ENCODE measurements around the gene SPATA7. TPM values are rescaled to one million over a fixed set of nuclear protein-coding genes. Genes with fewer than 3 reads are reported as not detected.

Gene SPATA7
- total and polyA plus RNA-seq, 2 experiments from 2014 or later = 16.5 to 17.8 TPM

DNA sequence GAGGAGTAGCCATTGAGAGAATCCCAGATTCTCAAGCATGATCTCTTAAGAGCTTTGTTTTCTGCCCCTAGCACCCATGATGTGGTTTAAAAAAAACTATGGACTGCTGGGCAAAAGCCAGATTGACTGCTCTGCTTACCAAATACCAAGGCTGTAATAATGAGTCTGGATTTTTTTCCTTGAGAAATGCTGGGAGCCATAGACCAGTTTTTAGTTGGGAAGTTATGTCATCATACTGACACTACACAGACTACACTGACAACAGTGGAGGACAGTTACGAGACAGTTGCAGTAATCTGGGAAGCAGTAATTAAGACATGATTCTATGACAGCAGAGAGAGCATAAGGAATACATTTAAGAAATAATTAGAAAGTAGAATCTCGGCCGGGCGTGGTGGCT lies 35.8 kb downstream of the SPATA7 start (continued):
- TF ChIP-seq STAT1 (IDR thresholded peaks at IDR 0.05; ENCODE audit: unreplicated experiment) (no peak), ZNF331 (CRISPR knock-in tag; IDR thresholded peaks at IDR 0.05; ENCODE audit: low read depth) (no peak), ZNF114 (CRISPR knock-in tag; IDR thresholded peaks at IDR 0.05) (no peak), EZH2 (IDR thresholded peaks at IDR 0.05; ENCODE audit: low read depth, unreplicated experiment) (no peak), JUNB (IDR thresholded peaks at IDR 0.05; ENCODE audit: unreplicated experiment) (no peak), POLR2AphosphoS5 (IDR thresholded peaks at IDR 0.05; ENCODE audit: low read depth) (no peak)
- TF ChIP-seq, protein P1, sequence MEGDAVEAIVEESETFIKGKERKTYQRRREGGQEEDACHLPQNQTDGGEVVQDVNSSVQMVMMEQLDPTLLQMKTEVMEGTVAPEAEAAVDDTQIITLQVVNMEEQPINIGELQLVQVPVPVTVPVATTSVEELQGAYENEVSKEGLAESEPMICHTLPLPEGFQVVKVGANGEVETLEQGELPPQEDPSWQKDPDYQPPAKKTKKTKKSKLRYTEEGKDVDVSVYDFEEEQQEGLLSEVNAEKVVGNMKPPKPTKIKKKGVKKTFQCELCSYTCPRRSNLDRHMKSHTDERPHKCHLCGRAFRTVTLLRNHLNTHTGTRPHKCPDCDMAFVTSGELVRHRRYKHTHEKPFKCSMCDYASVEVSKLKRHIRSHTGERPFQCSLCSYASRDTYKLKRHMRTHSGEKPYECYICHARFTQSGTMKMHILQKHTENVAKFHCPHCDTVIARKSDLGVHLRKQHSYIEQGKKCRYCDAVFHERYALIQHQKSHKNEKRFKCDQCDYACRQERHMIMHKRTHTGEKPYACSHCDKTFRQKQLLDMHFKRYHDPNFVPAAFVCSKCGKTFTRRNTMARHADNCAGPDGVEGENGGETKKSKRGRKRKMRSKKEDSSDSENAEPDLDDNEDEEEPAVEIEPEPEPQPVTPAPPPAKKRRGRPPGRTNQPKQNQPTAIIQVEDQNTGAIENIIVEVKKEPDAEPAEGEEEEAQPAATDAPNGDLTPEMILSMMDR (conservative IDR thresholded peaks at IDR 0.05; ENCODE audit: low read depth in 2 of 2) = no peak
- TF ChIP-seq, protein P2, sequence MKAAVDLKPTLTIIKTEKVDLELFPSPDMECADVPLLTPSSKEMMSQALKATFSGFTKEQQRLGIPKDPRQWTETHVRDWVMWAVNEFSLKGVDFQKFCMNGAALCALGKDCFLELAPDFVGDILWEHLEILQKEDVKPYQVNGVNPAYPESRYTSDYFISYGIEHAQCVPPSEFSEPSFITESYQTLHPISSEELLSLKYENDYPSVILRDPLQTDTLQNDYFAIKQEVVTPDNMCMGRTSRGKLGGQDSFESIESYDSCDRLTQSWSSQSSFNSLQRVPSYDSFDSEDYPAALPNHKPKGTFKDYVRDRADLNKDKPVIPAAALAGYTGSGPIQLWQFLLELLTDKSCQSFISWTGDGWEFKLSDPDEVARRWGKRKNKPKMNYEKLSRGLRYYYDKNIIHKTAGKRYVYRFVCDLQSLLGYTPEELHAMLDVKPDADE (IDR thresholded peaks at IDR 0.05) = no peak
- TF ChIP-seq, protein P3, sequence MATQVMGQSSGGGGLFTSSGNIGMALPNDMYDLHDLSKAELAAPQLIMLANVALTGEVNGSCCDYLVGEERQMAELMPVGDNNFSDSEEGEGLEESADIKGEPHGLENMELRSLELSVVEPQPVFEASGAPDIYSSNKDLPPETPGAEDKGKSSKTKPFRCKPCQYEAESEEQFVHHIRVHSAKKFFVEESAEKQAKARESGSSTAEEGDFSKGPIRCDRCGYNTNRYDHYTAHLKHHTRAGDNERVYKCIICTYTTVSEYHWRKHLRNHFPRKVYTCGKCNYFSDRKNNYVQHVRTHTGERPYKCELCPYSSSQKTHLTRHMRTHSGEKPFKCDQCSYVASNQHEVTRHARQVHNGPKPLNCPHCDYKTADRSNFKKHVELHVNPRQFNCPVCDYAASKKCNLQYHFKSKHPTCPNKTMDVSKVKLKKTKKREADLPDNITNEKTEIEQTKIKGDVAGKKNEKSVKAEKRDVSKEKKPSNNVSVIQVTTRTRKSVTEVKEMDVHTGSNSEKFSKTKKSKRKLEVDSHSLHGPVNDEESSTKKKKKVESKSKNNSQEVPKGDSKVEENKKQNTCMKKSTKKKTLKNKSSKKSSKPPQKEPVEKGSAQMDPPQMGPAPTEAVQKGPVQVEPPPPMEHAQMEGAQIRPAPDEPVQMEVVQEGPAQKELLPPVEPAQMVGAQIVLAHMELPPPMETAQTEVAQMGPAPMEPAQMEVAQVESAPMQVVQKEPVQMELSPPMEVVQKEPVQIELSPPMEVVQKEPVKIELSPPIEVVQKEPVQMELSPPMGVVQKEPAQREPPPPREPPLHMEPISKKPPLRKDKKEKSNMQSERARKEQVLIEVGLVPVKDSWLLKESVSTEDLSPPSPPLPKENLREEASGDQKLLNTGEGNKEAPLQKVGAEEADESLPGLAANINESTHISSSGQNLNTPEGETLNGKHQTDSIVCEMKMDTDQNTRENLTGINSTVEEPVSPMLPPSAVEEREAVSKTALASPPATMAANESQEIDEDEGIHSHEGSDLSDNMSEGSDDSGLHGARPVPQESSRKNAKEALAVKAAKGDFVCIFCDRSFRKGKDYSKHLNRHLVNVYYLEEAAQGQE (IDR thresholded peaks at IDR 0.05; ENCODE audit: unreplicated experiment) = no peak

DNA sequence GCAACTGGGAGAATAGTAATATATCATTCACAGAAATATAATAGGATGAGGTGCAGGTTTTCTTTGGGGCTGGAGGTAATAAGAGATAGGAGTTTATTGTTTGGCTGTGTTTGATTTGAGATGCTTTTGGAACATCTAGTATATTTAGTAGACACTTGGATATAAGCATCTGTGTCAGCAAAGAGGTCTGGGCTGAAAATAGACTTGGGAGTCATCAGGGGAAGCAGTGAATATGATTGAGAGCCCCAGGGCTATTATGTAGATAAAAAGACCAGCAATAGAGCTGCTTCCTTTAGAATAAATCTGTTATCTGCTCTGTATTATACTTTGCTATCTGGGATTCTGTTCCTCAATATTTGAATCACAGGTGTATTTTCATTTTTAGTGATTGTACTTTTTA lies 36.6 kb downstream of the SPATA7 start:
- Histone ChIP-seq H2AFZ (no peak overlapping the region), H3K4me3 (no peak overlapping the region), H3F3A (replicated peaks; ENCODE audit: low read depth) (no peaks in the 10 kb centered on the region), H3K79me2 (replicated peaks; ENCODE audit: insufficient read depth) (no peaks in the 10 kb centered on the region), H3K9me2 (ENCODE audit: insufficient read depth) (no peaks in the 10 kb centered on the region), H4K20me1 (replicated peaks; ENCODE audit: insufficient read depth) (no peaks in the 10 kb centered on the region), H3K4me1 (ENCODE audit: insufficient read depth) (no peaks in the 10 kb centered on the region), H3K4me2 (no peak overlapping the region), H3K27me3 (ENCODE audit: insufficient read depth) (no peaks in the 10 kb centered on the region), H3K27ac (ENCODE audit: low read depth) (no peak overlapping the region), H3K36me3 (ENCODE audit: insufficient read depth) (no peaks in the 10 kb centered on the region; the same call in 1 of the 2 replicates)
- DNase-seq (ENCODE audit: low spot score) (no peak), ATAC-seq (no peak)
- Mint-ChIP-seq H3K27me3 (ENCODE audit: insufficient read depth, low read depth, poor library complexity) (peaks cover 2% of the 10 kb centered on the region), H3K4me3 (no peak overlapping the region), H3K9me3 (peaks cover 5% of the 10 kb centered on the region; the same call in 1 of the 3 replicates), H3K36me3 (ENCODE audit: low read depth) (peaks cover 14% of the 10 kb centered on the region), H3K4me1 (peaks cover 5% of the 10 kb centered on the region; the same call in 2 of the 3 replicates), H3K27ac (no peak overlapping the region)
- no peak for TF ChIP-seq POLR2AphosphoS5 (IDR thresholded peaks at IDR 0.05; ENCODE audit: low read depth)

Measured in GM23338 (cell line).